Endothelial cell (in vitro differentiated cells): Measurements from ENCODE around the gene FBXO42. TPM values are rescaled to one million over a fixed set of nuclear protein-coding genes. Genes with fewer than 3 reads are reported as not detected.

Experiments
- DNase-seq: peaks from one replicate; pipeline ENCODE4 v3.0.0; 2021; ENCODE audit warnings: low spot score
- H3K27ac Mint-ChIP-seq: one replicate; pipeline ENCODE4 v1.8.0; 2021; ENCODE audit warnings: mixed read lengths, inconsistent platforms; ENCODE audit not compliant: unreplicated experiment
- H3K27me3 Mint-ChIP-seq: one replicate; pipeline ENCODE4 v1.8.0; 2021; ENCODE audit warnings: mild to moderate bottlenecking, moderate library complexity, mixed read lengths, inconsistent platforms; ENCODE audit not compliant: unreplicated experiment
- H3K36me3 Mint-ChIP-seq: one replicate; pipeline ENCODE4 v1.8.0; 2021; ENCODE audit warnings: mild to moderate bottlenecking, low read depth, mixed read lengths, inconsistent platforms; ENCODE audit not compliant: unreplicated experiment
- H3K4me1 Mint-ChIP-seq: one replicate; pipeline ENCODE4 v1.8.0; 2021; ENCODE audit warnings: mild to moderate bottlenecking, mixed read lengths, inconsistent platforms; ENCODE audit not compliant: unreplicated experiment
- H3K4me3 Mint-ChIP-seq: one replicate; pipeline ENCODE4 v1.8.0; 2021; ENCODE audit warnings: mild to moderate bottlenecking, mixed read lengths, inconsistent platforms; ENCODE audit not compliant: unreplicated experiment
- H3K9me3 Mint-ChIP-seq: one replicate; pipeline ENCODE4 v1.8.0; 2021; ENCODE audit warnings: mixed read lengths, inconsistent platforms; ENCODE audit not compliant: unreplicated experiment
- total RNA-seq: library from RNA; stranded (reverse); fragmentation: NEBNext Ultra II Directional; extraction: Animal tissue kit (Norgen Biotek cat#: 25700); gene quantifications from one replicate; pipeline ENCODE4 v1.2.1, GENCODE V29; 2021; ENCODE audit not compliant: unreplicated experiment
- TF ChIP-seq, protein P1 (sequence below): fragments of 200-600 bp; sonication (generic); IDR thresholded peaks from one replicate; pipeline ENCODE4 v1.5.0; 2021; ENCODE audit warnings: antibody characterized with exemption; ENCODE audit not compliant: unreplicated experiment

FBXO42 gene
- total RNA-seq, 1 donor from 2014 or later: 17.2 TPM

DNA sequence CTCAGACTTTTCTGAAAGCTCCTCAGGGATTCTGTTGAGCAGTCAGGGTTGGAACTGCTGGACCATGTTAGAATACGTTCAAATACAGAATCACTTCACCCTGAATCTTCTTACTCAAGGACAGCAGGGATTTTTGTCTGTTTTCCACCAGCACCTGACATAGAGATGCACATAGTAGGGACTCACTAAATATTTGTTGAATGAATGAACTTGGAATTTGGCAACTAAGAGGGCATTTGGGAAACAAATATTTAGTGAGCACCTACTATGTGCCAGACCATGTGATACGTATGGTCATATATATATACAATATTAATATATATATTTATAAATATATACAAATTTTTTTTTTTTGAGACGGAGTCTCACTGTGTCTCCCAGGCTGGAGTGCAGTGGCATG is 4.6 kb upstream of the FBXO42 start:
- peaks cover 3% of the 10 kb centered on the region for H3K27me3 Mint-ChIP-seq
- H3K4me3 Mint-ChIP-seq: no peak overlapping the region
- TF ChIP-seq, protein P1, sequence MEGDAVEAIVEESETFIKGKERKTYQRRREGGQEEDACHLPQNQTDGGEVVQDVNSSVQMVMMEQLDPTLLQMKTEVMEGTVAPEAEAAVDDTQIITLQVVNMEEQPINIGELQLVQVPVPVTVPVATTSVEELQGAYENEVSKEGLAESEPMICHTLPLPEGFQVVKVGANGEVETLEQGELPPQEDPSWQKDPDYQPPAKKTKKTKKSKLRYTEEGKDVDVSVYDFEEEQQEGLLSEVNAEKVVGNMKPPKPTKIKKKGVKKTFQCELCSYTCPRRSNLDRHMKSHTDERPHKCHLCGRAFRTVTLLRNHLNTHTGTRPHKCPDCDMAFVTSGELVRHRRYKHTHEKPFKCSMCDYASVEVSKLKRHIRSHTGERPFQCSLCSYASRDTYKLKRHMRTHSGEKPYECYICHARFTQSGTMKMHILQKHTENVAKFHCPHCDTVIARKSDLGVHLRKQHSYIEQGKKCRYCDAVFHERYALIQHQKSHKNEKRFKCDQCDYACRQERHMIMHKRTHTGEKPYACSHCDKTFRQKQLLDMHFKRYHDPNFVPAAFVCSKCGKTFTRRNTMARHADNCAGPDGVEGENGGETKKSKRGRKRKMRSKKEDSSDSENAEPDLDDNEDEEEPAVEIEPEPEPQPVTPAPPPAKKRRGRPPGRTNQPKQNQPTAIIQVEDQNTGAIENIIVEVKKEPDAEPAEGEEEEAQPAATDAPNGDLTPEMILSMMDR: no peak
- H3K9me3 Mint-ChIP-seq: no peaks in the 10 kb centered on the region
- DNase-seq: no peak
- H3K4me1 Mint-ChIP-seq: peaks cover 6% of the 10 kb centered on the region
- no peaks in the 10 kb centered on the region for H3K36me3 Mint-ChIP-seq
- no peak overlapping the region for H3K27ac Mint-ChIP-seq

DNA sequence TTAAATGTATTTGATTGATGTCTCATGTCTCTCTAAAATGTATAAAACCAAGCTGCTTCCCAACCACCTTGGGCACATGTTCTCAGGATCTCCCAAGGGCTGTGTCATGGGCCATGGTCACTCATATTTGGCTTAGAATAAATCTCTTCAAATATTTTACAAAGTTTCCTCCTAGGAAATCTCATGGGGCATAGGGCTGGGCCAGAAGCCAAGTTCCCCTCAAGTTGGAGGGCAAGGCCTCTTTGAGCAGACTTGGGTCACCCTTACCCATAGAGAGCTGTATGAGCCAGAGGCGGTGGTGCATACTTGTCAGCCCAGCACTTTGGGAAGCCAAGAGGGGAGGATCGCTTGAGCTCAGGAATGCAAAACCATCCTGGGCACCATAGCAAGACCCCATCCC is 2.3 kb upstream of the FBXO42 start:
- TF ChIP-seq, protein P1: no peak
- H3K4me1 Mint-ChIP-seq: peaks cover 16% of the 10 kb centered on the region
- no peak overlapping the region for H3K4me3 Mint-ChIP-seq
- DNase-seq: no peak
- no peaks in the 10 kb centered on the region for H3K9me3 Mint-ChIP-seq
- H3K27ac Mint-ChIP-seq: no peak overlapping the region
- H3K36me3 Mint-ChIP-seq: peaks cover 7% of the 10 kb centered on the region
- peaks cover 3% of the 10 kb centered on the region for H3K27me3 Mint-ChIP-seq

DNA sequence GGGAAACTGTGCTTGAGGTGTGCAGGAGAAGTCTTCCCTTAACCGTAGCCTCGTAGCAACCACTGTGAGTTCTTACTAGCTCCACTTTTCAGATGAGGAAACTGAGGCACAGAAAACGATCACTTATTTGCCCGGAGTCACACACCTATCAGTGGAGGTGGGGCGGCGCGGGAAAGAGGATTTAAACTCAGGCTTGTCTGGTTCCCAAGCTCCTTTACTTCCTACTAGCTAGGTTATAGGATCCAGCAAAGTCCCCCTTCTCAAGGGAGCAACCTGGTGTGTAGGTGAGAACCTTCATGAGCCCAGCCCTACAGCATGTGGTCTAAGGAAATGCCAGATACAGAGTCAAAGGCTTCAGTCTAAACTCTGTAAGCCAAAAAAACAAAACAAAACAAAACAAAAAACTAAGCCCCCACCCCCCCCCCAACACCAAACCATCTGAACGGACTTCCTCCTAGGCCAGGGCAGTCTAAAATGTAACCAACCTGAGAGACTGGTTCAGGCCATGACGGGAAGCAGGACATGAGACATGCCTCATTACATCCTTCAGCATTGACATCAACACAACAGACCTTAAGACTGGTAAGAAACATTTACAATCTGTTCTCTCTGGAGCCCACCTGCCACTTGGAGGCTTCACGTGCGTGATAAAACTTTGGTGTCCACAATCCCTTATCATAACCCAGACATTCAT is 709 bp upstream of the FBXO42 start:
- DNase-seq: no peak
- Mint-ChIP-seq H3K4me3 (peak overlapping the region; percentile 86), H3K9me3 (no peaks in the 10 kb centered on the region), H3K27me3 (peaks cover 3% of the 10 kb centered on the region), H3K4me1 (peaks cover 16% of the 10 kb centered on the region), H3K27ac (peak overlapping the region; percentile 94), H3K36me3 (peaks cover 7% of the 10 kb centered on the region)
- TF ChIP-seq, protein P1: no peak

DNA sequence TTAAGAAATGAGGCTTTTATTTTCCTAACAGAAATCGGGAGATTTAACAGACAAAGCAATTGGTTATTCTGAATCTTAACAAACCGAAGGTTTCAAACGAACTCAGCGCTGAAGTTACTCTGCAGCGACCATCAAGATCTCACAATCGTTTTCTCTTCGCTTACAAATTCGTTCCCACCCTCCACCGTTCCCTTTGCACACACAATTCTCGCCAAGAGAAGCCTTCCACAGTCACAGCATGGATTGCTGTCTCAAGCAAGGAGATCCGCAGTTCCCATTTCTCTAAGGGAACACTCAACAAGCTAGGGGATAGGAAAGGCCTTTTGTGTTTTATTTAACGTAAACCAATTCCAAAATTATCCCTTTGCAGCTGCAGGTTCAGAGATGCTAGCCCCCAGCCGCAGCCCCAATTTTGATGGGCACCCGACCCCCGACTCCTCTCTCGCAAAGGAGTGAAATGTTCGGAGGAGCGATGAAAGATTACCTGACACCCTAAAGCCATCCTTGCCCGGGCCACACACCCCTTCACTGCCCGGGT is 755 bp downstream of the FBXO42 start:
- peak overlapping the region; percentile 97 for H3K4me3 Mint-ChIP-seq
- H3K4me1 Mint-ChIP-seq: peaks cover 16% of the 10 kb centered on the region
- peaks cover 7% of the 10 kb centered on the region for H3K36me3 Mint-ChIP-seq
- DNase-seq: no peak
- peaks cover 3% of the 10 kb centered on the region for H3K27me3 Mint-ChIP-seq
- no peaks in the 10 kb centered on the region for H3K9me3 Mint-ChIP-seq
- TF ChIP-seq, protein P1: no peak
- H3K27ac Mint-ChIP-seq: peak overlapping the region; percentile 25

DNA sequence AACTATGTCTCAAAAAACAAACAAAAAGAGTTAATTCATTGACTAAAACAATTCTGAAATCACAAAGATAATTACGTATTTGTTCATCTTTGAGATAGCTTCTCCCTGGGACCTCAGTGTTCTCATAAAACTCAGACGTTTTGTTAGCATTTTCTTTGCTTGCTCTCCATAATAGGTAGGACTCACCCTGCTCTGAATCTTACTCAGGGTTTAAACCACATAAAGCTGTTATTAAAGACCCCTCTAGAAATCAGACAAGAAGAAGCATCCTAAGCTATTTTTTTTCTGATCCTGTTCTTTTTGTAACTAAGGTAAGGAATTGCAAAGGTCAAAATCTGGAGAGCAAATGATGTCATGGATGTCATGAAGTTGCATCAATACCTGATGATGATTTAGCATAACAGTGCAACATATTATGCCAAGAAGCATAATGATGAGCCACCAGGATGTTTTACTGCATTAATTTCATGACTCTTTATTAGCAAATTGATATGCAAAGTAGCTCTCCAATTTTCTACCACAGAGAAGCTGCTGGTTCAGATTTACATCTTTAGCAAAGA is 2.4 kb downstream of the FBXO42 start:
- H3K4me1 Mint-ChIP-seq: peaks cover 16% of the 10 kb centered on the region
- TF ChIP-seq, protein P1: no peak
- H3K4me3 Mint-ChIP-seq: no peak overlapping the region
- no peak for DNase-seq
- peaks cover 7% of the 10 kb centered on the region for H3K36me3 Mint-ChIP-seq
- H3K27ac Mint-ChIP-seq: no peak overlapping the region
- peaks cover 3% of the 10 kb centered on the region for H3K27me3 Mint-ChIP-seq
- no peaks in the 10 kb centered on the region for H3K9me3 Mint-ChIP-seq
